ENCODE measurements around the gene EXOC2.
A peak's percentile ranks its signal among the peaks of the same experiment; 100 is the strongest.

Gene EXOC2

DNA sequence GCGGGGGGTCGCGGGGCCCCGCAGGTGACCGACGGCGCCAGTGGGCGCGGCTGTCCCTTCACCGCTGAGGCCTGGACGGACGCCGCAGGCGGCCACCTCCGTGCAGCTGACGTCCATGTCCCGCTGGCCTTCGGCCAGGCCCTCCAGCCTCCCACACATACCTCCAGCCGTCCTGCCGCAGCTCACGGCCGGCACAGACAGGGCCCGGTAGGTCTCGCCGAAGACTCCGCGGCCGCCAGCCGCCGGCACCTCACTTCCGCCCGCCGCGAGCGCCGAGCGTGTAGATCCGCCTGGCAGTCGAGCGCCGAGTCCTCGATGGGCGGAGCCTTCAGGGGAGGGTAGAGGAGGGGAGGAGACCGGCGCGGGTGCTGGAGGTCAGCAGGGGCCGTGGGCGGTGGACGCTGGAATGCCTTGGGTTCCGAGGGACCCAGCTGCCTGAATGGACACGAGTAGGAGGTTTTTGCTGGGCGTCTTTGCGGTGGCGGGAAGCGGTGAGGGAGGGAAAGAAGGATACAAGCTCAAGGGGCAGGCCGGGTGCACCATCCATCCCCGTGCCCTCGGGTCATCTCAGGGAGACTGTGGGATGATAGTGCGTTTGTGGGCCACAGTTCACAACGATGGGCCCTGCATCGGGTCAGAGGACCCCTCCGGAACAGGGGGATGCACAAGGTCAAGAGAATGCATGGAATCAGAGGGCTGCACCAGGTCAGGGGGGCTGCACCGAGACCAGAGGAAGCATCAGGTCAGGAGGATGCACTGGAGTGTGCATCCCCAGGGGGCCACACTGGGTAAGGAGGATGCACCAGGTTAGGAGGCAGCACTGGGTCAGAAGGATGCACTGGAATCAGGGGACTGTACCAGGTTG lies at the start of gene EXOC2:
EXOC2 (minus strand) TSS at position 282 of the 865 bp plus-strand sequence. CDS start 55,321 bp downstream, outside the sequence.
- no peaks in the 10 kb centered on the region for H3K36me3 ChIP-seq
- peaks cover 0 to 21% (median 13%) of the 10 kb centered on the region in 4 donors for H3K4me1 ChIP-seq
- TF ChIP-seq, protein P1, sequence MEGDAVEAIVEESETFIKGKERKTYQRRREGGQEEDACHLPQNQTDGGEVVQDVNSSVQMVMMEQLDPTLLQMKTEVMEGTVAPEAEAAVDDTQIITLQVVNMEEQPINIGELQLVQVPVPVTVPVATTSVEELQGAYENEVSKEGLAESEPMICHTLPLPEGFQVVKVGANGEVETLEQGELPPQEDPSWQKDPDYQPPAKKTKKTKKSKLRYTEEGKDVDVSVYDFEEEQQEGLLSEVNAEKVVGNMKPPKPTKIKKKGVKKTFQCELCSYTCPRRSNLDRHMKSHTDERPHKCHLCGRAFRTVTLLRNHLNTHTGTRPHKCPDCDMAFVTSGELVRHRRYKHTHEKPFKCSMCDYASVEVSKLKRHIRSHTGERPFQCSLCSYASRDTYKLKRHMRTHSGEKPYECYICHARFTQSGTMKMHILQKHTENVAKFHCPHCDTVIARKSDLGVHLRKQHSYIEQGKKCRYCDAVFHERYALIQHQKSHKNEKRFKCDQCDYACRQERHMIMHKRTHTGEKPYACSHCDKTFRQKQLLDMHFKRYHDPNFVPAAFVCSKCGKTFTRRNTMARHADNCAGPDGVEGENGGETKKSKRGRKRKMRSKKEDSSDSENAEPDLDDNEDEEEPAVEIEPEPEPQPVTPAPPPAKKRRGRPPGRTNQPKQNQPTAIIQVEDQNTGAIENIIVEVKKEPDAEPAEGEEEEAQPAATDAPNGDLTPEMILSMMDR (IDR thresholded peaks at IDR 0.05): no peak
- H3K27me3 ChIP-seq: no peaks in the 10 kb centered on the region
- H3K4me3 ChIP-seq: peak within 1 kb of the TSS; percentile 80 to 96
- no peaks in the 10 kb centered on the region for H3K9me3 ChIP-seq
- peak within 1 kb of the TSS; percentile 67 to 74 for H3K27ac ChIP-seq
- intact Hi-C loops (cut with DNase I; ENCODE audit: low total_unique reads): no loop called here
- DNase-seq: peak; percentile 81 to 89

DNA sequence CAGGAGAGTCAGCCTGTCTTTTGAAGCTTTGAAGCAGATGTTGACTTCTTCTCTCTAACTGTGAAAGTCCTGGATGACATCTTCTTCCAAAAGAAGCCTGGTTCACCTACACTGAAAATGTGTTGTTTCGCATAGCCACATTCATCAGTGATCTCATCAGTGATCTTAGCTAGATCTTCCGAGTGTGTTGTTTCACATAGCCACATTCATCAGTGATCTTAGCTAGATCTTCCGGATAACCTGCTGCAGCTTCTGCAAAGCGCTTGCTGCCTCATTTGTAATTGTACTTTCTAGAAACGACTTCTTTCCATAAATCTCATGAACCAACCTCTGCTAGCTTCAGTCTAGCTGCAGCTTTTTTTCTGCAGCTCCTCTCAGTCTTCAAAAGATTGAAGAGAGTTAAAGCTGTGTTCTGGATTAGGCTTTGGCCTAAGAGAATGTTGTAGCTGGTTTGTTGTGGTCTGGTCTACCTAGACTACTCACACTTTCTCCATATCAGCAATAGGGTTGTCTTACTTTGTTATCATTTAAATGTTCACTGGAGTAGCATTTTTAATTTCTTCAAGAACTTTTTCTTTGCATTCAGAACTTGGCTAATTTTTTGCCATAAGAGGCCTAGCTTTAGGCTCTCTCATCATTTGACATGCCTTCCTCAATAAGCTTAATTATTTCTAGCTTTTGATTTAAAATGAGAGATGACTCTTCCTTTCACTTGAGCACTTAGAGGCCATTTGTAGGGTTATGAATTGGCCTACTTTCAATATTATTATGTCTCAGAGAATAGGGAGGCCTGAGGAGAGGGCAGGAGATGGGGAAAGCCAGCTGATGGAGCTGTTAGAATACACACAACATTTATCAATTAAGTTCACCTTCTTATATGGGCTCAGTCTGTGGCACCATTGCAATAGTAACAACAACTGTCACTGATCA lies 48.7 kb upstream of the EXOC2 start:
- no peak for DNase-seq
- H3K9me3 ChIP-seq: no peaks in the 10 kb centered on the region
- TF ChIP-seq, protein P1 (IDR thresholded peaks at IDR 0.05): no peak

GRCh38 chr6:736657-737446 lies 43.9 kb upstream of the EXOC2 start:
- TF ChIP-seq, protein P1 (IDR thresholded peaks at IDR 0.05): no peak
- no peak for DNase-seq
- H3K4me3 ChIP-seq: no peak overlapping the region
- intact Hi-C loops (cut with DNase I; ENCODE audit: low total_unique reads): no loop called here
- H3K27ac ChIP-seq: no peak overlapping the region
- H3K4me1 ChIP-seq: no peaks in the 10 kb centered on the region
- no peaks in the 10 kb centered on the region for H3K36me3 ChIP-seq
- H3K9me3 ChIP-seq: no peaks in the 10 kb centered on the region
- peaks cover 0 to 4% of the 10 kb centered on the region in 2 donors for H3K27me3 ChIP-seq

More for the DNA sequence above, 48.7 kb upstream of the EXOC2 start:
- H3K4me3 ChIP-seq: no peak overlapping the region
- no peak overlapping the region for H3K27ac ChIP-seq
- H3K36me3 ChIP-seq: no peaks in the 10 kb centered on the region
- intact Hi-C loops (cut with DNase I; ENCODE audit: low total_unique reads): no loop called here
- H3K27me3 ChIP-seq: peaks cover 0 to 4% of the 10 kb centered on the region in 2 donors
- no peaks in the 10 kb centered on the region for H3K4me1 ChIP-seq

DNA sequence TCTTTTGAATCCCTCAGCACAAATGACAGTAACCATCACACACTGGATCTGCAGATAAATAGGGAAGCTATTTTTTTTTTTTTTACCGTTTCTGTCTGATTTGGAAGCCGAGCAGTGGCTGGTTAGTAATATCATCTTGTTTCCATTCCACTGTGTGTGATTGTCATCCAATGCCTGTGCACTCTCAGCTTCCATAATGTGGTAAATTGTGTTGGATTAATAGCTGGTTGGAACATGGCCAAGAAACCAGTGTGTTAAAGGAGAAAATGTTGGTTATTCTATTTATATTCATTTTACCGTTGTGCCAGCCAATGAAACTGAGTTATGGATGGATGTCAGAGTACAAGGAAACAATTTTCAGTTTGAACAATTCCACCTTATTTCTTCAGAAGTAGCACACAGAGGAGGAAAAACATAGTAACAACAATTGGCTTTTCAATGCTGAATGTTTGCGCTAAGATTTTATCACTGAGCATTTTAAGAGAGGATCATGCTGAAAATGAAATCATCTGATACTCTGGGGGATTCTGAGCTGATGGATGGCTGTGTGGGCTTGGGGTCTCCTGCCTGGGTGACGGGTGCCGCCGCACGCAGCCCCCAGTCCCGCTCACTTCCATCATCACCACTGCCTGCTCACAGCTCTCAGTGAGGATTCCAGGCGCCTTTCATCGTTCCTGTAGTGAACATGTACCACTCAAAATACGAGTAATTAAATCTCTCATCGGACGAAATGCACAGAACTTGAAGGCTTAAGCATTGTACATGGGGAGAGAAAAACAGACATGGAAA lies 40.7 kb upstream of the EXOC2 start:
- Histone ChIP-seq H3K27ac (no peak overlapping the region), H3K4me3 (no peak overlapping the region), H3K36me3 (no peaks in the 10 kb centered on the region), H3K4me1 (no peaks in the 10 kb centered on the region), H3K9me3 (no peaks in the 10 kb centered on the region), H3K27me3 (no peaks in the 10 kb centered on the region)
- intact Hi-C loops (cut with DNase I; ENCODE audit: low total_unique reads): no loop called here
- TF ChIP-seq, protein P1 (IDR thresholded peaks at IDR 0.05): no peak
- DNase-seq: no peak
